Middle frontal gyrus (tissue), 1 donor: Measurements from ENCODE around the gene ZMIZ1.
A peak's percentile ranks its signal among the peaks of the same experiment; 100 is the strongest.

ENCODE experiments used
- DNase-seq: peaks from one replicate; pipeline ENCODE4 v3.0.0-alpha.2; 2015; ENCODE audit warnings: low spot score; ENCODE audit errors: extremely low spot score

Gene ZMIZ1

GRCh38 chr10:79243181-79244067 lies 174.7 kb downstream of the ZMIZ1 start:
- DNase-seq: peak; percentile 45

- DNase-seq: no peak
Measured at GRCh38 chr10:79244068-79244442, 175.3 kb downstream of the ZMIZ1 start.

GRCh38 chr10:79244841-79245504 lies 176.2 kb downstream of the ZMIZ1 start:
- DNase-seq: no peak

- DNase-seq: no peak
Measured at GRCh38 chr10:79245539-79246208, 176.9 kb downstream of the ZMIZ1 start.

- peak; percentile 48 for DNase-seq
Measured at GRCh38 chr10:79246209-79246581, 177.4 kb downstream of the ZMIZ1 start.

- DNase-seq: no peak
Measured at GRCh38 chr10:79246606-79247275, 178.0 kb downstream of the ZMIZ1 start.

GRCh38 chr10:79247373-79248137 lies 178.8 kb downstream of the ZMIZ1 start:
- DNase-seq: no peak

GRCh38 chr10:79248341-79249185 lies 179.8 kb downstream of the ZMIZ1 start:
- no peak for DNase-seq

GRCh38 chr10:79249186-79250121 lies 180.7 kb downstream of the ZMIZ1 start:
- no peak for DNase-seq

GRCh38 chr10:79250259-79250658 lies 181.5 kb downstream of the ZMIZ1 start:
- no peak for DNase-seq

GRCh38 chr10:79252450-79252849 lies 183.7 kb downstream of the ZMIZ1 start:
- no peak for DNase-seq

GRCh38 chr10:79252971-79253370 lies 184.2 kb downstream of the ZMIZ1 start:
- no peak for DNase-seq

GRCh38 chr10:79253704-79254103 lies 184.9 kb downstream of the ZMIZ1 start:
- DNase-seq: no peak

GRCh38 chr10:79254333-79255006 lies 185.7 kb downstream of the ZMIZ1 start:
- no peak for DNase-seq

GRCh38 chr10:79255007-79255507 lies 186.3 kb downstream of the ZMIZ1 start:
- no peak for DNase-seq

- no peak for DNase-seq
Measured at GRCh38 chr10:79256264-79256806, 187.6 kb downstream of the ZMIZ1 start.

- DNase-seq: no peak
Measured at GRCh38 chr10:79258894-79259293, 190.1 kb downstream of the ZMIZ1 start.

- no peak for DNase-seq
Measured at GRCh38 chr10:79259834-79260233, 191.1 kb downstream of the ZMIZ1 start.
